Measurements from ENCODE around the gene PRKAG3. TPM values are rescaled to one million over a fixed set of nuclear protein-coding genes. Genes with fewer than 3 reads are reported as not detected.

PRKAG3 gene
- total RNA-seq, 2 experiments from 2014 or later = not detected

- H3K27ac ChIP-seq (ENCODE audit: low read depth, low read length, poor library complexity, severe bottlenecking) = no peak overlapping the region
- no peak for DNase-seq (ENCODE audit: low spot score)
- no peaks in the 10 kb centered on the region for H3K9me3 ChIP-seq (ENCODE audit: low read length)
- CTCF ChIA-PET (ENCODE audit: unreplicated experiment) = interaction anchor here (0.6 kb wide), 1 partner anchor 37 kb away, joined by 8 read pairs; no protein-coding TSS in a partner anchor
- no peaks in the 10 kb centered on the region for H3K36me3 ChIP-seq (ENCODE audit: insufficient read depth, low read length)
- no peaks in the 10 kb centered on the region for H3K4me1 ChIP-seq (ENCODE audit: insufficient read depth, low read length, poor library complexity, severe bottlenecking)
- H3K4me2 ChIP-seq (ENCODE audit: low read length) = peak overlapping the region; percentile 46
- no peaks in the 10 kb centered on the region for H3K9me2 ChIP-seq (ENCODE audit: insufficient read depth, low read length)
- peak overlapping the region; percentile 8 for H3K4me3 ChIP-seq (ENCODE audit: low read depth, low read length, poor library complexity, severe bottlenecking)
- no TSS peak for BruUV-seq (replicated peaks)
- H2AFZ ChIP-seq (ENCODE audit: low read length) = no peak overlapping the region
- H3K79me2 ChIP-seq (ENCODE audit: insufficient read depth, low read depth, low read length) = no peaks in the 10 kb centered on the region
- no peaks in the 10 kb centered on the region for H4K20me1 ChIP-seq (ENCODE audit: insufficient read depth, low read length)
- POLR2A ChIA-PET = no interaction called here
- intact Hi-C loops (cut with micrococcal nuclease; ENCODE audit: unreplicated experiment) = no loop called here
- TF ChIP-seq EZH2phosphoT487 (IDR thresholded peaks at IDR 0.05; ENCODE audit: borderline replicate concordance, low read depth, low read length) (no peak), CTCF (conservative IDR thresholded peaks at IDR 0.05; ENCODE audit: low read length) (no peak)
Observed at GRCh38 chr2:218859988-218860831, 28.6 kb upstream of the PRKAG3 start.

DNA sequence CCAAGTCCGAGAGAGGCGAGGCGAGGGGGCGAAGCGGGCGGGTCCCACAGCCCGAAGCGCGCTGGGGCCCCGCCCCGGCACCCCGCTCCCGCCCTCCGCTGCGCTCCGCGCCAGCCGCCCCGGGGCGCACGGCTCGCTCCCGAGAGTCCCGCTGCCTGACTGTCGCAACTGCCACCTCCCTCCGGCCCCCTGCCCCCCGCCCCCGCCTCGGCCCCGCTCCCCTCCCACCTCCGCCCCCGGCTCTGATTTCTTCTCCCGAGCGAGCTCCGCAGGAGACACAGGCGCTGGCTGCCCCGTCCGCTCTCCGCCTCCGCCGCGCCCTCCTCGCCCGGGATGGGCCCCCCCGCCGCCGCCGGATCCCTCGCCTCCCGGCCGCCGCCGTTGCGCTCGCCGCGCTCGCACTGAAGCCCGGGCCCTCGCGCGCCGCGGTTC, 28.0 kb upstream of the PRKAG3 start, which contains the start of gene WNT6:
Gene WNT6, plus strand, starts transcription at position 250 of the 432 bp plus-strand sequence. CDS start 233 bp downstream, outside the sequence.
- intact Hi-C loops (cut with micrococcal nuclease; ENCODE audit: unreplicated experiment) = no loop called here
- H3K4me3 ChIP-seq (ENCODE audit: low read depth, low read length, poor library complexity, severe bottlenecking) = peak within 1 kb of the TSS; percentile 8
- no peaks in the 10 kb centered on the region for H3K9me2 ChIP-seq (ENCODE audit: insufficient read depth, low read length)
- no peak within 1 kb of the TSS for H2AFZ ChIP-seq (ENCODE audit: low read length)
- CTCF ChIA-PET (ENCODE audit: unreplicated experiment) = no interaction called here
- no peak for DNase-seq (ENCODE audit: low spot score)
- H3K9me3 ChIP-seq (ENCODE audit: low read length) = no peaks in the 10 kb centered on the region
- H4K20me1 ChIP-seq (ENCODE audit: insufficient read depth, low read length) = no peaks in the 10 kb centered on the region
- POLR2A ChIA-PET = interaction anchor here (0.6 kb wide), 1 partner anchor 80 kb away, joined by 3 read pairs; no protein-coding TSS in a partner anchor
- no TSS peak for BruUV-seq (replicated peaks)
- H3K4me2 ChIP-seq (ENCODE audit: low read length) = peak within 1 kb of the TSS; percentile 46
- no peaks in the 10 kb centered on the region for H3K4me1 ChIP-seq (ENCODE audit: insufficient read depth, low read length, poor library complexity, severe bottlenecking)
- H3K27ac ChIP-seq (ENCODE audit: low read depth, low read length, poor library complexity, severe bottlenecking) = no peak within 1 kb of the TSS
- H3K36me3 ChIP-seq (ENCODE audit: insufficient read depth, low read length) = no peaks in the 10 kb centered on the region
- no peaks in the 10 kb centered on the region for H3K79me2 ChIP-seq (ENCODE audit: insufficient read depth, low read depth, low read length)
- TF ChIP-seq CTCF (conservative IDR thresholded peaks at IDR 0.05; ENCODE audit: low read length) = no peak
- no peak for TF ChIP-seq EZH2phosphoT487 (IDR thresholded peaks at IDR 0.05; ENCODE audit: borderline replicate concordance, low read depth, low read length)
